ENCODE results near the gene MN1.

MN1 gene

DNA sequence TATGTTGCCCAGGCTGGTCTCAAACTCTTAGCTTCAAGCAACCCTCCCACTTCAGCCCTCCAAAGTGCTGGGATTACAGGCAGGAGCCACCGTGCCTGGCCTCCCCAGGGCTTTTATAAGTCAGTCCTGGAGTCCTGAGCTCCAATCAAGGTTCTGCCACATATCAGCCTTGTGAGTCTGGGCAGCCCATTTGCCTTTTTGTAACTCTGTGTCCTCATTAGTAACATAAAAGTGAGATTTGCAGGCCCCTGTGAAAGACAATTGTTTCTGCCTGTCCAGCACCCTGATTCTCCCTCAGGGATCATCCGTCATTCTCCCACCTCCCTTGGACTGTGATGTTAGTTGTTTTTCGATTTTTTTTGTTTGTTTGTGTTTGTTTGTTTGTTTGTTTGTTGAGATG, 89.8 kb downstream of the MN1 start:
- no peak for DNase-seq (ENCODE audit: low read depth)

DNA sequence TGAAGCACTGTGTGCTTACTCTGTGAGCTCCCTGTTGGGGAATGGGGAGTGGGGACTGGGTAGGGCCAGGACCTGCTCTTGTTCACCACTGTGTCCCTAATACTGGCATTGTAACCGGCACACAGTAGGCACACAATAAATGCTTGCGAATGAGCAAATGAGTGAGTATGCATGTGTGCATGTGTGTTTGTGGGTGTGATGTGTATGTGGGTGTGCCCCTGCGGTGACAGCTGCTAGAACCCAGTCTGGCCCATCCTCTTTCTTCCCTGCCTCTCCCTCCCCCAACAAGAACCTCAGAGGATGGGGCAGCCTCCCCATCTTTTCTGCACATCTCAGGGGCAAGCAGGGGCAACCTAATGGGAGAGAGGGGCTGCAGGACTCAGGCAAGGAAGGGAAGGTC, 90.5 kb downstream of the MN1 start:
- DNase-seq (ENCODE audit: low read depth): no peak

DNA sequence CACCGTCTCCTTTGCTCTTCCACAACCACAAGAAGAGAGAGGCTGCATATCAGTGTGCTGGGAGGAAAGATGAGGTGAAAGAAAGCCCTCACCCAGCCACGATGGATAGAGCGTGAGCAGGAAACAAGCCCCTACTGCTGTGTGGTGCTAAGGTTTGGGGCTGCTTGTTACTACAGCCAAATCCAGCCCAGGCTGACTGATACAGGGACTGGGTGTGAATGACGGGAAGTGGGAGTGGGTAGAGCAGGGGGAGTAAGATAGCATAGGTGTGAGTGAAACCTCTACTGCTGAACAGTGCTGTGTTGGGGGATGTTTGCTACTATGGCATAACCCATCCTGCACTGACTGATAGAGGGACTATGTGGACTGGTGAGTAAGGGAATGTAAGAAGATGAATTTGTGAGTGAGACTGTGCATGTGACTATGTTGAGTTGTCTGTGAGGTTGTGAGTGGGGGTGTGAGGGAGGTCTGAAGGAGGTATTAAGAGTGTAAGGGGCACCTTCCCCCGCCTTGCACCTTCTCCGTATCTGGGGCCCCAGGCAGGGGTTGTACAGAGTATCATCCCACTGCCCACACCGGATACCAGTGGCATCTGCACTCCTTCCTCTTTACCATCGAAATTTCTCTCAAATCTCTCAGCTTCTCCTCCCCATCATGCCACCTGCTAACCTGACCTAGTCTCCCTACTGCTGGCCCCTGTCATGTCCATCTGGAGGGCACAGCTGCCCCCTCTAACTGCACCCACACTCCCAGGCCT, 91.5 kb downstream of the MN1 start:
- DNase-seq (ENCODE audit: low read depth): no peak

DNA sequence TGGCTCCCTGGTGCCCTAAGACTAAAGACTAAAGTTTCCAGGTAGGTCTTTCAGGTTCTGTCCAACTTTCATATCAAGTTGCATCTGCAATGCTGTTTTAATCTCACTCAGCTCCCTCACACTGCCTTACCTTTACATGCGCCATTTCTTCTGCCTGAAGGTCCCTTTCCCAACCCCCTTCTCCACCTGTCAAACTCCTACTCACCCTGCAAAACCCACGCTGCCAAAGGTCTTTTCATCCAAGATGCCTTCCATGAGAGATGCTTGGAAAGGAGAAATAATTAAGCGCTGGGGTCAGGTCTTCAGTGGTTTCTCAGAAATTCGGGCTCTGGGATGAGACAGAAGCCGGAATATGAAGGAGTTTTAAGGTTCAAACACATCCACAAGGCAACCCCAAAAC, 95.1 kb downstream of the MN1 start:
- no peak for DNase-seq (ENCODE audit: low read depth)

DNA sequence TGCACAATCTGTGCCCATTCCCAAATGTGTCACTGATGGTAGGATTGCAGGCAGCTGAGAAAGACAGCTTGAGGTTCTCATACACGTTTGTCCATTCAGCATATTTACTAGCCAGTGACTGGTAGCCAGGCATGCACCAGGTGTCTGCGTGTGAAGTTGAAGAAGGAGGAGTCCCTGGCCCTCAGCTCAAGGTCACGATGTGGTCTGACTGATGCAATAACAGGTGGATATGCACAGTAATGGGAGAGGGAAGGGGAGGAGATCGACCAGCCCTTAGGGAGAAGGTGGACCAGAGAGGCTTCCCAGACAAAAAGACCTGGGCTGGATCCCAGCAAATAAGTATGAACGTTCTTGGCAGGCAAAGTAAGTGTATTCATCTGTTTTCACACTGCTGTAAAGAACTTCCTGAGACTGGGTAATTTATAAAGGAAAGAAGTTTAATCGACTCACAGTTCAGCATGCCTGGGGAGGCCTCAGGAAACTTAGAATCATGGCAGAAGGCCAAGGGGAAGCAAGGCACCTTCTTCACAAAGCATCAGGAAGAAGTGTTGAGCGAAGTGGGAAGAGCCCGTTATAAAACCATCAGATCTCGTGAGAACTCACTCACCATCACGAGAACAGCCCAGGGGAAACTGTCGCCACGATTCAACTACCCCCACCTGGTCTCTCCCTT, 96.0 kb downstream of the MN1 start:
- no peak for DNase-seq (ENCODE audit: low read depth)

DNA sequence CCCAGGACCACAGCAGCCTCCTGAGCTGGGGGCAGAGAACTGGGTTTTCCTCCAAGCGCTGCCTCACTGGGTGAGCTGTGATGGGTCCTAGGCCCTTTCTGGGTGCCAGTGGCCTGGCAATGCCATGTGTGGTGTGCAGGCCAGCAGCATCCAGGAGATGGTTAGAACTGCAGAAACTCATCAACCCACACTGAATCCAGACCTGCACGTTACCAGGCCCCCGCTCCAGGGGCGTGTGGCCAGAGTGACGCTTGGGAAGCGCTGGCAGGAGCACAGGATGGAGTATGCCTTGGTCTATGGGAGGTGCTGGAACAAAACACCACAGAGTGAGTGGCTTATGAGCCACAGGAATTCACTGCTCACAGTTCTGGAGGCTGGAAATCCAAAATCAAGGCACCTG, 97.0 kb downstream of the MN1 start:
- DNase-seq (ENCODE audit: low read depth): no peak

DNA sequence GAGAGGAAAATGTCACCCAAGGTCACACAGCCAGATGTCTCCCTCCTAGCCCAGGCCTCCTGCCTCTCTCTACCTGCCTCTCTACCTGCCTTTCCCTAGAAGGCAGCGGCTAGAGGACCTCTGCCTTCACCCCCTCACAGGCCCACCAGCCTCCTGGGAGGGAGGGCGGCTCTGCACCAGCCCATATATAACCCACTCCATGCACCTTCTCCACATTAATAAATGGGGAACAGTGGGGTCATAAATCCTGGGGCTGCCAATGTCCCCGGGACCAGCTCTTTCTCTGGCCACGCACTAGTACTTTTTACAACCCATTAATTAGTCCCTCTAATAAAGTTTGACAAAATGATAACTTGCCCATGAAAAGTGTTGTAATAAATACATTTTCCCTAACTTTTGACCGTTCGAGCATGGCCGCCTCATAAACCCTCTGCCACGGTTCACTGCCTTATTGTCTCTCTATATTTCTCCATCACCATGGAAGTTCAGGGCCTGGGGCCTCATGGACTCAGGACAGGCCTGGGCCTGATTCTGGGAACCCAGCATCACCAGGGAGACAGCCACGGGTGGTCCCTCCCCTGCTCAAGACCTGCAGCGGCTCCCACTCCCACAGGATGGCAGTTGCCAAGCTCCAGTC, 102.1 kb downstream of the MN1 start:
- DNase-seq (ENCODE audit: low read depth): no peak

DNA sequence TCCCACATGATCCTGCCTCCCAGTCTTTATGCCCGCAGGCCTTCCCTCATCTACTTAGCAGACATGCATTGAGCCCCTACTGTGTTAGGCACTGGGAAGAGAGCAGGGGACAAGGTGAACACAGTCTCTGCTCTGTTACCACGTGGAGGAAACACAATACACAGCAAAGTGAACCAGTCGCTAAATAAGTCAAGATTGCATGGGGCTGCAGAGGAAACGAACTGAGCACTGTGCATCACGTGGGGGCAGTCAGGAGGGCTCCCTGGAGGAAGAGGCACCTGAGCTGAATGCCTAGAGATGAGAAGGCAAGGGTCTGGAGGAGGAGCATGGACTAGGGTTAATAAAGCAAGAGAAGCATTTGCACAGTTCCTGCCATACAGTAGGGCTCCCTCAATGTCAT, 102.7 kb downstream of the MN1 start:
- no peak for DNase-seq (ENCODE audit: low read depth)

Data from stromal cell of bone marrow (primary cell).